ENCODE measurements around the gene ALG8. TPM values are rescaled to one million over a fixed set of nuclear protein-coding genes. Genes with fewer than 3 reads are reported as not detected.

The ALG8 gene
- polyA plus RNA-seq, 3 donors: 14.1 to 36.2 (median 32.3) TPM

- no peak overlapping the region for H3K27ac ChIP-seq (ENCODE audit: low read depth, low read length)
- WGBS, 3 donors: 38 to 66% (median 45%) methylated on average over 2 of the region's 2 CpGs
Observed at GRCh38 chr11:78163828-78164227, 24.4 kb upstream of the ALG8 start.

- 38 to 67% (median 39%) methylated on average over 5 of the region's 5 CpGs for WGBS, 3 donors
- H3K27ac ChIP-seq (ENCODE audit: low read depth, low read length): no peak overlapping the region
Observed at GRCh38 chr11:78161962-78162371, 22.5 kb upstream of the ALG8 start.

GRCh38 chr11:78161346-78161745 lies 21.9 kb upstream of the ALG8 start:
- 73 to 100% (median 100%) methylated on average over 2 of the region's 2 CpGs for WGBS, 3 donors
- no peak overlapping the region for H3K27ac ChIP-seq (ENCODE audit: low read depth, low read length)

GRCh38 chr11:78160557-78160956 lies 21.1 kb upstream of the ALG8 start:
- 83 to 93% (median 92%) methylated on average over 1 of the region's 1 CpG for WGBS, 3 donors
- H3K27ac ChIP-seq (ENCODE audit: low read depth, low read length): no peak overlapping the region

DNA sequence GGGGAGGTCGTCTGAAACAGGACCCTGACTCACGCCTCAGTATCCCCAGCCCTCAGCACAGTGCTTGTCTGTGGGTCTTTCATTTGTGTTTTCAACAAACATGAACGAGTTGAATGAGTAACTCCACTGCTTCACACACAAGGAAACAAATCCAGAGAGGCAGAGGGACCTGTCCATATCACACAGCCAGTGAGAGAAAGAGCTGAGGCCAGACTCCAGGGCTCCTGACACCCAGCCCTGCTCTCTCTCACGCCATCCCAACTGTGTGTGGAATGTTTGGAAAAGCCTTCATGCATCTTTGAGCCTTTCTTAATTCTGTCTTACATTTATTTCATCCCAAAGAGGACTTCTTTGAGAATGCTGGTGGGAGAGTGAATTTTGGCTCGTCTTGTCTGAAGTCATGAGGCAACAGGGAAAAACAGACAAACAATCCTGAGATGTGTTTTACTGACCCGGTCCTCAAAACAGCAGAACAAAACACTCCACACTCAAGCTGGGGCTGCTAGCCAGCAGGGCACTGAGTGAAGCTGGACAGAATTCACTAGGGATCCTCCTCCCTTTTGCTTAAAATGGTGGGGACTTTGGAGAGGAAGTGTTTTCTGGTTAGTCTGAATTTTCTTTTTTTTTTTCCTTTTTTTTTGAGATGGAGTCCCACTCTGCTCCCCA lies 19.7 kb upstream of the ALG8 start:
- no peak overlapping the region for H3K27ac ChIP-seq (ENCODE audit: low read depth, low read length)
- 56 to 72% (median 67%) methylated on average over 6 of the region's 6 CpGs for WGBS, 3 donors

DNA sequence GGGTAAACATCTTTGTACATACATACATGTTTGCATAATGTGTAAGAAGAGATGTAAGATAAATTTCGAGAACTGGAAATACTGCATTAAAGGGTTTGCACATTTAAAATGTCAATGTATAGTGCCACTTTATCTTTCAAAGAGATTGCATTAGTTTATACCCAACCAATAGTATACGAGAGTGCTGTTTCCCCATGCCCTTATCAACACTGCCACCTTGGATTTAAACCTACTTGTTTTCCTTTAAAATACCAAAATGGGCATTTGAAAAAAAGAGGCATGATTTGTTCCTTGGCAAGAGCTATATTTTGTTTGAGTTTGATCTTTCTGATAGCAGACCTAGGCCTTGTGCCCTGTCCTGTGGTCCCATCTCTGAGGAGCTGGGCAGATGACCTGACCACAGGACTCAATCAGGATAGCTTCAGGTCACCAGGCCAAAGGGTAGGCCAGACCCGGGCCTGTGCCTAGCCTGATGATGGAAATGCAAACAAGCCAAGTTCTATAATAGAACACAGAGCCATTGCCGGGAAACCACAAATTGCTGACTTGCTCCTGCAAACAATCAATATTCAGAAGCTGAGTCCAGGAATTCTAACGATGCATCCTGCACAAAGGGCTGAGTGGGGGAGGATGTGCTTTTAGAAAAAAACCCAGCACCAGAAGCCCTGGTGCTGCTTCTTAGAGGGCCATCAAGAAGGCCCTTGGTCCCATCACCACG lies 16.9 kb upstream of the ALG8 start:
- 35 to 61% (median 60%) methylated on average over 6 of the region's 6 CpGs for WGBS, 3 donors

GRCh38 chr11:78151804-78152203 lies 12.4 kb upstream of the ALG8 start:
- H3K27ac ChIP-seq (ENCODE audit: low read depth, low read length): no peak overlapping the region

More for the DNA sequence above, 16.9 kb upstream of the ALG8 start:
- H3K27ac ChIP-seq (ENCODE audit: low read depth, low read length): no peak overlapping the region

GRCh38 chr11:78150754-78151153 lies 11.3 kb upstream of the ALG8 start:
- no peak overlapping the region for H3K27ac ChIP-seq (ENCODE audit: low read depth, low read length)

- 93 to 96% (median 94%) methylated on average over 4 of the region's 4 CpGs for WGBS, 3 donors
- H3K27ac ChIP-seq (ENCODE audit: low read depth, low read length): no peak overlapping the region
Observed at GRCh38 chr11:78150346-78150745, 10.9 kb upstream of the ALG8 start.

DNA sequence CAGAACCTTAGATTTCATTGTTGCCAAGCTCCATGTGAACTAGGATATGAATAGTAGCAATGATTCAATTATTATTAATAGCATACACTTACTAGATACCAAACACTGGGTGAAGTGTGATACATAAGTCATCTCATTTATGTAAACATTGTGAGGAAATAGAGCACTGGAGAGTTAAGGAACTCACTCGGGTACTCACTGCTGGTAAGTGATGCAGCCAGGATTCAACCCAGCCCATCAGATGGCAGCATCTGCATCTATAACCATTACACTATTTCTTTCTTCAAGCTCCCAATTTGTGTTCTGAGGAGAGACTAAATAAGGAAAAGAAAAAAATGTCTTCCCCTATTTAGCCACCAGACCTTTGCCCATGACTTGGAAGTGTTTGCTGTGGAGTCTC lies 10.2 kb upstream of the ALG8 start:
- no peak overlapping the region for H3K27ac ChIP-seq (ENCODE audit: low read depth, low read length)
- 11 to 43% (median 18%) methylated on average over 1 of the region's 1 CpG for WGBS, 3 donors

DNA sequence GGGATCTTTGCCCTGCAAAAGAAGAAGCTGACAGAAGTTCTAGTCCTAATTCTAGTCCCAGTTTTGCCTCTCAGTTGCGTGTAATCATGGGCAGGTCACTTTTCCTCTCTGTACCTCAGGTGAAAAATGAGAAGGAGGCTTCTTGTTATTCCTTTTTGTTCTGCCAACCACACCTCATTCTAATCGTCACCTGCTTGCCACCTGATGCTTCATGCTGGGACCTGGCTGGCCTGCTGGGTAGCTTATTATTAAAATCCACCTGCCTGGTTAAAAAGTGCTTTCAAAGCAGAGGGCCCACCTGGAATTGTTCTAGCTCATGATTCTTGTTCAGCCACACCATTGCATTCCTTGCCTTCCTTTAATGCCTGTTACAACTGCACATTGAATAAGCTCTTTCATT lies 8.4 kb upstream of the ALG8 start:
- no peak overlapping the region for H3K27ac ChIP-seq (ENCODE audit: low read depth, low read length)
- 89 to 99% (median 91%) methylated on average over 2 of the region's 2 CpGs for WGBS, 3 donors

GRCh38 chr11:78145511-78146025 lies 6.1 kb upstream of the ALG8 start:
- WGBS, 3 donors: 83 to 92% (median 87%) methylated on average over 1 of the region's 1 CpG
- no peak overlapping the region for H3K27ac ChIP-seq (ENCODE audit: low read depth, low read length)

DNA sequence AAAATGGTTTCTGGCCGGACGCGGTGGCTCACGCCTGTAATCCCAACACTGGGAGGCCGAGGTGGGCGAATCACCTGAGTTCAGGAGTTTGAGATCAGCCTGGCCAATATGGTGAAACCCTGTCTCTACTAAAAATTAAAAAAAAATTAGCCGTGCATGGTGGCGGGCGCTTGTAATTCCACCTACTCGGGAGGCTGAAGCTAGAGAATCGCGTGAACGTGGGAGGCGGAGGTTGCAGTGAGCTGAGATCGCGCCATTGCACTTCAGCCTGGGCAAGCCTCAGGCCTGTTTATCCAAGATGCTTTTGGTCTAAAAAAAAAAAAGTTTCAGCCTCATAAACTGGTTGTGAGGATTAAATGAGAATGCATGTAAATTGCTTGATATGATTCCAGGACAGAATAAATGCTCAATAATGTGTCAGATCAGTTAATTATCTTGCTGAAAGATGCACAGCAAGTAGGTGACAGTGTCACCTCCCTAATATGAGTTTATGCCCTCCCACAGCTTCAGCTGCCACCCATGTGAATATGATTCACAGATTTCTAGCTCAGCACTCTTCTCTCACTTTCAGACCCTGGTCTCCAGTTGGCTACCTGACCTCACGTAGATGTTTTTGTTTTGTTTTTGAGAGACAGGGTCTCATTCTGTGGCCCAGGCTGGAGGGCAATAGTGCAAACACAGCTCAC lies 1.1 kb upstream of the ALG8 start:
- WGBS, 3 donors: 59 to 80% (median 72%) methylated on average over 17 of the region's 17 CpGs
- no peak overlapping the region for H3K27ac ChIP-seq (ENCODE audit: low read depth, low read length)

GRCh38 chr11:78138694-78139421 lies 568 bp downstream of the ALG8 start:
- H3K27ac ChIP-seq (ENCODE audit: low read depth, low read length): no peak overlapping the region
- 18% methylated on average over 12 of the region's 12 CpGs for WGBS, 3 donors

GRCh38 chr11:78138291-78138690 lies 1.1 kb downstream of the ALG8 start:
- H3K27ac ChIP-seq (ENCODE audit: low read depth, low read length): no peak overlapping the region

DNA sequence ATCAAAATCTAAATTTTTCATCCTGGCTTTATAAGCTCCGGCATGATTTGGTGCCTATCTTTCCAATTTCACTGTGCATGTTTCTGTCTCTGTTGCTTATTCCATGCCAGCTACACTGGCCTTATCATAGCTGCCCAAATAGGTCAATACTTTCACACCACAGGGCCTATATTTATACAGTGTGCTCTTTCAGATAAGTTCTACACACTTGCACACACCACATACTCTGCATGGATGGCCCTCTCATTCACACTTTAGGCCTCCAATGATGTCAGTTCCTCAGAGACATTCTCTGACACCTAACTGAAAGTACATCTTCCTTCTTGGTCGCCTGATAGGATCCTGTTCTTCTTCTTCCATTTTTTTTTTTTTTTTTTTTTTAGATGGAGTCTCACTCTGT lies 7.0 kb downstream of the ALG8 start:
- 64 to 94% (median 87%) methylated on average over 2 of the region's 2 CpGs for WGBS, 3 donors
- H3K27ac ChIP-seq (ENCODE audit: low read depth, low read length): no peak overlapping the region

More at GRCh38 chr11:78138291-78138690, 1.1 kb downstream of the ALG8 start:
- 86 to 90% (median 89%) methylated on average over 4 of the region's 4 CpGs for WGBS, 3 donors

DNA sequence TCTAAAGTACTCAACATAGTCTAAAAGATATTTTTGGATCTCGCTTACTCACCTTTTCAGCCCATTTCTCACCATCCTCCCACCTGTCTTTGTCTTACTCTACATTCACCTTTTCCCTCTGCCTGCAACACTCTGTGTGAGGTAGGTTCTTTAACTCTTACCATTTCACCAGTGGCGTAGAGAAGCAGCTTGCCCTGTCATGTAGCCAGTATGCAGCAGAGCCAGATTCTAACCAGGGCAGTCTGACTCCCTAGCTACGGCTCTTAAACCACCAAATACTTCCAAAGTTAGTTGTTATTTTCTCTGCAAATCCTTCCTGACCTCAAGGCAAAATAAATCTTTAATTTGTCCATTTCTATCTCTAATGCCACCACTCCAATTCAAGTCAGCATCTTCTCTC lies 7.5 kb downstream of the ALG8 start:
- H3K27ac ChIP-seq (ENCODE audit: low read depth, low read length): no peak overlapping the region
- 58 to 79% (median 65%) methylated on average over 3 of the region's 3 CpGs for WGBS, 3 donors

DNA sequence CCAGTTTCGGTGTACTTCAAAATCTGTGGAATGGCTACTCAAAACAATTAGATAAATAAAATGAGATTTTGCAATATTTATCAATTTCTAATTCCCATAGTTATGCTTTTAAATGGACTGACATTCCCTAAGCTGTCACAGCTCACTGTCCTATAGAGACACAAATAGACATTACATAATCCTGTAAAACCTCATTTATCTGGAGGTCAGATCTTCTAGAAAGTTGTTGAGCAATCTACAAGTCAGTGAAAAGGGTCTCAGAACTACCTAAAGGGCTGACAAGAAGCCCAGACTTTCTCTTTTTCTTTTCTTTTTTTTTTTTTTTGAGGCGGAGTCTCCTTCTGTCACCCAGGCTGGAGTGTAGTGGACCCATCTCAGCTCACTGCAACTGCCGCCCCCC lies 12.0 kb downstream of the ALG8 start:
- no peak overlapping the region for H3K27ac ChIP-seq (ENCODE audit: low read depth, low read length)
- 93 to 98% (median 96%) methylated on average over 3 of the region's 3 CpGs for WGBS, 3 donors

Data from adipose tissue (tissue), 3 donors.